Upper lobe of left lung (tissue), 6 donors: ENCODE results near the gene ISOC2. TPM values are rescaled to one million over a fixed set of nuclear protein-coding genes. Genes with fewer than 3 reads are reported as not detected.

Experiments used
- ATAC-seq, 2 donors: fragments of 200-7000 bp; cut with Tn5 transposase; one replicate each; pipeline ENCODE4 v1.9.1; 2022; ENCODE audit warnings: mild to moderate bottlenecking in 2 of 2, moderate library complexity in 2 of 2; ENCODE audit not compliant: low FRiP score in 2 of 2
- DNase-seq, 2 donors: peaks; one replicate each; pipeline ENCODE4 v3.0.0-alpha.2; 2019 to 2020
- H3K27ac ChIP-seq, 4 donors: fragments of 200-600 bp; sonication (generic); one replicate each; pipeline ENCODE4 v1.5.1; 2016 to 2019
- H3K27me3 ChIP-seq, 4 donors: fragments of 200-600 bp; sonication (generic); one replicate each; pipeline ENCODE4 v1.5.1; 2017 to 2019
- H3K36me3 ChIP-seq, 4 donors: fragments of 200-600 bp; sonication (generic); one replicate each; pipeline ENCODE4 v1.5.1; 2016 to 2019
- H3K4me1 ChIP-seq, 4 donors: fragments of 200-600 bp; sonication (generic); one replicate each; pipeline ENCODE4 v1.5.1; 2018 to 2019
- H3K4me3 ChIP-seq, 4 donors: fragments of 200-600 bp; sonication (generic); one replicate each; pipeline ENCODE4 v1.5.1; 2017 to 2019; ENCODE audit warnings: mild to moderate bottlenecking in 2 of 4, moderate library complexity in 1 of 4
- H3K9me3 ChIP-seq, 4 donors: fragments of 200-600 bp; sonication (generic); one replicate each; pipeline ENCODE4 v1.5.1; 2018 to 2019
- CTCF ChIP-seq, 6 experiments: fragments of 450-650 bp in 4 of 6; fragments of 200-600 bp in 2 of 6; sonication (generic) in 2 of 6; IDR thresholded peaks; one replicate each; pipeline ENCODE4 v1.5.1; 2016 to 2019; ENCODE audit warnings: antibody characterized with exemption in 6 of 6
- EP300 ChIP-seq, 4 donors: sonication (generic); formaldehyde crosslinking; IDR thresholded peaks; one replicate each; pipeline ENCODE4 v1.5.1; 2017; ENCODE audit warnings: antibody characterized with exemption in 4 of 4, control low read depth in 2 of 4
- POLR2A ChIP-seq, 4 donors: fragments of 450-650 bp; IDR thresholded peaks; one replicate each; pipeline ENCODE4 v1.5.1; 2016 to 2017; ENCODE audit warnings: antibody characterized with exemption in 4 of 4, mild to moderate bottlenecking in 2 of 4
- POLR2AphosphoS5 ChIP-seq, 2 donors: sonication (generic); formaldehyde crosslinking; IDR thresholded peaks; one replicate each; pipeline ENCODE4 v1.5.1; 2017; ENCODE audit warnings: antibody characterized with exemption in 2 of 2
- WGBS, 2 donors: methylation state at CpG; one replicate each; pipeline ENCODE4 v1.1.5; 2017 to 2018; 5-methylcytosine and 5-hydroxymethylcytosine counted together
- total RNA-seq, 6 donors: library from RNA; depleted of rRNA in 4 of 6; stranded (reverse); fragments of >200 nt in 4 of 6; gene quantifications; one replicate each; pipeline versions ENCODE4 v1.1.0 to v1.2.1, GENCODE V29; 2016 to 2021
- donor health status: DM: no; HTN: no; CAD: no; lungs with moderate emphysema.
- donor health status: DM: no; HTN: yes; CAD: no; lungs with severe emphysema.

Gene ISOC2
- total RNA-seq, 6 donors from 2014 or later: 4.2 to 44.8 (median 36.7) TPM

- TF ChIP-seq CTCF (IDR thresholded peaks at IDR 0.05) (no peak), POLR2A (IDR thresholded peaks at IDR 0.05) (no peak), POLR2AphosphoS5 (IDR thresholded peaks at IDR 0.05) (no peak)
- no peaks in the 10 kb centered on the region for H3K27me3 ChIP-seq
- whole genome bisulfite sequencing, 2 donors: 84 to 92% methylated on average over 19 to 36 of the region's 46 CpGs
- H3K27ac ChIP-seq: peak overlapping the region; percentile 80 to 88 (median 85)
- peaks cover 35 to 43% (median 42%) of the 10 kb centered on the region in 4 donors for H3K4me1 ChIP-seq
- H3K4me3 ChIP-seq: peak overlapping the region in 3 of 4 donors; percentile 52 to 76 (median 53)
- ATAC-seq (no peak), DNase-seq (peak in 1 of 2 donors; percentile 79)
- H3K9me3 ChIP-seq: no peaks in the 10 kb centered on the region
- H3K36me3 ChIP-seq: peaks cover 4 to 30% (median 24%) of the 10 kb centered on the region in 4 donors
These were observed 22.5 kb upstream of the ISOC2 start for GRCh38 chr19:55483706-55484592.

- DNase-seq: peak in 1 of 2 donors; percentile 84
- Histone ChIP-seq H3K36me3 (peaks cover 4 to 30% (median 24%) of the 10 kb centered on the region in 4 donors), H3K27ac (no peak overlapping the region), H3K27me3 (no peaks in the 10 kb centered on the region), H3K4me1 (peaks cover 38 to 45% (median 43%) of the 10 kb centered on the region in 4 donors), H3K4me3 (no peak overlapping the region), H3K9me3 (no peaks in the 10 kb centered on the region)
- WGBS, 2 donors: 94 to 97% methylated on average over 38 to 45 of the region's 47 CpGs
- TF ChIP-seq CTCF (IDR thresholded peaks at IDR 0.05): no peak
- no peak for TF ChIP-seq POLR2AphosphoS5 (IDR thresholded peaks at IDR 0.05)
- no peak for TF ChIP-seq EP300 (IDR thresholded peaks at IDR 0.05)
- TF ChIP-seq POLR2A (IDR thresholded peaks at IDR 0.05): no peak
- no peak for ATAC-seq
These were observed 21.7 kb upstream of the ISOC2 start for GRCh38 chr19:55482967-55483705.

- no peak for TF ChIP-seq POLR2AphosphoS5 (IDR thresholded peaks at IDR 0.05)
- Histone ChIP-seq H3K36me3 (peaks cover 4 to 30% (median 24%) of the 10 kb centered on the region in 4 donors), H3K9me3 (no peaks in the 10 kb centered on the region), H3K27ac (no peak overlapping the region), H3K4me1 (peaks cover 40 to 47% (median 44%) of the 10 kb centered on the region in 4 donors), H3K4me3 (no peak overlapping the region), H3K27me3 (no peaks in the 10 kb centered on the region)
- DNase-seq (peak in 1 of 2 donors; percentile 86), ATAC-seq (no peak)
- WGBS, 2 donors: 93 to 96% methylated on average over 23 to 53 of the region's 83 CpGs
These were observed 20.9 kb upstream of the ISOC2 start for GRCh38 chr19:55482156-55482961.

GRCh38 chr19:55481794-55482155, 20.3 kb upstream of the ISOC2 start:
- Histone ChIP-seq H3K9me3 (no peaks in the 10 kb centered on the region), H3K36me3 (peaks cover 4 to 30% (median 24%) of the 10 kb centered on the region in 4 donors), H3K27me3 (no peaks in the 10 kb centered on the region), H3K27ac (no peak overlapping the region), H3K4me3 (no peak overlapping the region), H3K4me1 (peaks cover 35 to 44% (median 42%) of the 10 kb centered on the region in 4 donors)
- TF ChIP-seq EP300 (IDR thresholded peaks at IDR 0.05) (no peak), CTCF (IDR thresholded peaks at IDR 0.05) (no peak), POLR2AphosphoS5 (IDR thresholded peaks at IDR 0.05) (no peak), POLR2A (IDR thresholded peaks at IDR 0.05) (no peak)
- DNase-seq (no peak), ATAC-seq (no peak)
- WGBS, 2 donors: 96% methylated on average over 5 of the region's 40 CpGs; no CpG with 5 or more reads in 1 of the 2 donors
